ENCODE data around the gene MMP15. TPM values are rescaled to one million over a fixed set of nuclear protein-coding genes. Genes with fewer than 3 reads are reported as not detected.

The MMP15 gene
- total and polyA plus RNA-seq, 2 of the 13 experiments (the other 11 are each of a cell fraction or from before 2014, with no cell fraction given), result 35.2 to 44.9 TPM

GRCh38 chr16:58025351-58026138, at the start of gene MMP15 (continued):
- TF ChIP-seq SMAD1 (CRISPR knock-in tag; IDR thresholded peaks at IDR 0.05; ENCODE audit: borderline replicate concordance, low read depth) (peak; percentile 92; the same call in 1 of the 2 replicates), HMGXB3 (CRISPR knock-in tag; IDR thresholded peaks at IDR 0.05; ENCODE audit: borderline replicate concordance) (peak; percentile 50; the same call in 1 of the 2 replicates), ZNF709 (CRISPR knock-in tag; IDR thresholded peaks at IDR 0.05) (peak; percentile 70), AKAP8 (CRISPR knock-in tag; IDR thresholded peaks at IDR 0.05) (peak; percentile 3; the same call in 1 of the 2 replicates), FOXP1 (IDR thresholded peaks at IDR 0.05) (no peak), FOXP1 (CRISPR knock-in tag; IDR thresholded peaks at IDR 0.05) (no peak; the same call in 1 of the 2 replicates), NCOR1 (IDR thresholded peaks at IDR 0.05; ENCODE audit: borderline replicate concordance, low read length) (peak; percentile 46; the same call in 1 of the 2 replicates), DMTF1 (CRISPR knock-in tag; IDR thresholded peaks at IDR 0.05) (no peak), SNAI1 (CRISPR knock-in tag; IDR thresholded peaks at IDR 0.05; ENCODE audit: borderline replicate concordance) (0 out of 2 replicates have a peak, but pooled peaks have one; percentile 57), ZNF747 (CRISPR knock-in tag; IDR thresholded peaks at IDR 0.05; ENCODE audit: borderline replicate concordance) (peak; percentile 41; the same call in 1 of the 2 replicates), ZNF563 (CRISPR knock-in tag; IDR thresholded peaks at IDR 0.05) (peak; percentile 98), HNF4A (CRISPR knock-in tag; IDR thresholded peaks at IDR 0.05) (peak; percentile 26; the same call in 1 of the 2 replicates), ZNF740 (CRISPR knock-in tag; IDR thresholded peaks at IDR 0.05) (peak; percentile 0; the same call in 1 of the 2 replicates), SP1 (IDR thresholded peaks at IDR 0.05) (no peak), SP1 (CRISPR knock-in tag; IDR thresholded peaks at IDR 0.05) (peak; percentile 88), ZNF629 (CRISPR knock-in tag; conservative IDR thresholded peaks at IDR 0.05) (no peak), AHR (CRISPR knock-in tag; IDR thresholded peaks at IDR 0.05) (no peak), ZZZ3 (CRISPR knock-in tag; IDR thresholded peaks at IDR 0.05; ENCODE audit: borderline replicate concordance) (no peak), ISX (CRISPR knock-in tag; conservative IDR thresholded peaks at IDR 0.05) (peak; percentile 91; the same call in 1 of the 2 replicates), ZNF605 (CRISPR knock-in tag; IDR thresholded peaks at IDR 0.05) (peak; percentile 86), XBP1 (CRISPR knock-in tag; IDR thresholded peaks at IDR 0.05) (no peak), CSRNP1 (CRISPR knock-in tag; IDR thresholded peaks at IDR 0.05) (peak; percentile 90)

All from HepG2 (cell line).